ENCODE results near the gene MYO19.
"Not testable (repeated sequence)": the region's sequence is repeated elsewhere in the genome, so short reads cannot be mapped to it uniquely, and the experiment has no call there.

MYO19 gene

DNA sequence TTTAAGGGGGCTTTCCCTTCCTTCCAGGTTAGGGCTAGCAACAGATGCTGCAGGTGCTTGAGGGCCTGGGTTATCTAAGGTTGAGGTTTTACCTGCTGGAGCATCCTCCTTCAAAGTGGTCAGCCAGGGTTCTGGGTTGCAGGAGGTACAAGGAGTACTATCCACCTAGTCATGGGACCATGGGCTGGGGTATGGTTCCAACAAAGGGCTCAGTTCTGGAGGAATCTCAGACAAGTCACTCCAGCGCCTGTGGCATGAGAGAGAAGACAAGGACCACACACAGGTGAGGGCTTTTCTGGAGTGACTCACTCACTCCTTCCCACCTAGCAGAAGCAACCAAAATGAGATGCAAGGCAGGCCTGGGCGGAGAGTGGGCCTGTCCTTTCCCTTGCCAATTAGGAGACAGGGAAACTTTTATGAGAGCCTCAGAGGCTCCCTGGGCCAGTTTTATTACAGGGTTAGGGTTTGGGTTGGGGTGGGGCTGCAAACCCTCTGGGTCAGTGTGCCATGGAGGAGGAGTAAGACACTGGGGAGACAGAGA, 2.2 kb downstream of the MYO19 start:
- no peak for DNase-seq

DNA sequence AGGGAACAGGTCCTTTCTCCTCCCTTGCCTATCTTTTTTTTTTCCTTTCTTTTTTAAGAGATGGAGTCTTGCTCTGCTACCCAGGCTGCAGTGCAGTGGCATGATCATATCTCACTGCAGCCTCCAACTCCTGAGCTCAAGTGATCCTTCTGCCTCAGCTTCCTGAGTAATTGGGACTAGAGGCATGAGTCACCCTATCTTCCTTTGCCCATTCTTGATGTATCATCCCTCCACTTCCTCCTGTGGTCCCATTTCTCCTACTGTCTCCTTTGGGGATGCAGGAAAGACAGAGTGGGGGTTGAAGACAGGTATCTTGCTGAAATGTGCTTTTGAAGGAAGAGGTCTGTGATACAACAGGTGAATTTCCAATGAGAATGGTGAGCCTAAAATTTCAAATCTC, 5.5 kb downstream of the MYO19 start:
- DNase-seq, result no peak

DNA sequence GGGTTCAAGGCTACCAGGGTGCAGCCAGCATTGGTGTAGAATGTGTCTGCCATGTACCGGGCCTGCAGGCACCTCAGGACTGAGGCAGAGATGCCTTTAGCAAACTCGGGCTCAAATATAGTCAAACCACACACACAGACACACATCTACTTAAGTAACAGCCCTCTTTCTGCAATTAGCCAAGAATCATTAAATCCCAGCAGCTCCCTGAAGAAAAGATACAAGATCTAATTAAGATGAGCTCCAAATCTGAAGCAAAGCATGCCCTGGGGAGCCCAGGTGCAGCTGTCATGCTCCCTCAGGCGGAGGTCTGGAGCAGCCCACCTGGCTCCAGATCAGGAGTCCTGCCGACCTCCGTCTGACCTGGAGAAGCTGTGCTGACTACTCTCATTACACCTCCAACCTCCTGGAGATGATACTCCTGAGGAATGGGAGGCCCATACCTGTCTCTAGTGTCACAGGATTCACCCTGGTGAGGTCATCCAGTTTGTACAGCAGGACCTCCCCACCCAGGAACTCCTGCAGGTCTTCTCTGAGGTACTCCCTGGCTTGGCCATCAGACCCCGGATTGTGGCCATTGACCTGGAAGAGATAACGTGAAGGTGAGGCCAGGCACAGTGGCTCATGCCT, 6.9 kb downstream of the MYO19 start:
- no peak for DNase-seq

DNA sequence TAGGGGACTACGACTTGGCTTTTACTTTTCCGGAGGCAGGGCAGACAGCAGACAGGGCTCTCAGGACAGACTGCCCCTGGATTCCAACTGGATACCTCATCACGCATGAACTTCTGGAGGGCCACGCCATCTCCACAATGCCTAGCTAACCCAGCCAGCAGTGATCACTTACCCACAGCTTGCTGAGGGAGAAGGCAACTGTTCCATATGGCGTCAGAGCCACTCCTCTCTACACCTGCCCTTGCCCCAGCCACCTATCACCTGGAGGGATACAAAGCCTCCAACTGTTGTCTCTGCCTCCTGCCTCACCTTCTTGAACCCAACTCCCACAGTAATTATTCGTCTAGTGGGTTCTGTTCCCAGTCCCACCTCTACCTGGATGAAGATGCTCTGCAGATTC, 8.8 kb downstream of the MYO19 start:
- no peak for DNase-seq

DNA sequence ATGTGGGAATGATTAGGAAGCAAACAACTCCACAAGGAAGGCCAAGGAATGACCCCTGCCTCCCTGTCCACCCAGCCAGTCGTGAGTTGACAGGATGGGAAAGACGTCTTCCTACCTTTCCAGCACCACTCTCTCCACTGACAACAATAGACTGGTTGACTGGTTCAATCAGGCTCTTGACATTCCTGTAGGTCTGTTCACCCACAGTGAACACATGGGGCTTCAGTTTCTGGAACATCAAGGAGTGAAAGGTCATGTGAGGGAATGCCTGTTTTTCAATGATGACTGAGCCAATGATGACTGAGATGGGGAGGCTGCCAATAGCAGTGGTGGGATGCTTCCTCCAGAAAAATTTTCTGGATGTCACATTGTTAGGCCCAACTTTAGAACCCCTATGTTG, 9.6 kb downstream of the MYO19 start:
- no peak for DNase-seq

DNA sequence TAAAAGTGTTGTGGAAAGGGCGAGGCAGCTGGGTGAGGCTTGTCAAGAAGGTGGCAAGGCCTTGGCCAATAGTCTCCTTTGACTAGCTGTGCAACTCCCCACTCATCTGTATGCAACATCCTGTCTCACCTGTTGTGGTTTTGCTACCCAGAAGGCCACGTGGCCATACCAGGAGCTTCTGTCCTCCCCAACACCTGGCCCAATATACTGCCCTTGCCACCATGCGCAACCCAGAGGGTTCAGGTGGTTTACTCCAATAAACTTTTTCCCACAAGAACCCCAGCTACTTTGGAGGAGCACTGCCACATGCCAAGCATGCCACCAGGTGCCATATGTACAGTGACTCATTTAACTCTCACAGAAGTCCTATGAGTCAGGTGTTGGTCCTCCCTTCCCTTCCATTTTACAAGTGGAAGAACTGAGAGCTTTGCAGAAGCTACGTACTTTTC, 10.2 kb downstream of the MYO19 start:
- DNase-seq, result no peak

DNA sequence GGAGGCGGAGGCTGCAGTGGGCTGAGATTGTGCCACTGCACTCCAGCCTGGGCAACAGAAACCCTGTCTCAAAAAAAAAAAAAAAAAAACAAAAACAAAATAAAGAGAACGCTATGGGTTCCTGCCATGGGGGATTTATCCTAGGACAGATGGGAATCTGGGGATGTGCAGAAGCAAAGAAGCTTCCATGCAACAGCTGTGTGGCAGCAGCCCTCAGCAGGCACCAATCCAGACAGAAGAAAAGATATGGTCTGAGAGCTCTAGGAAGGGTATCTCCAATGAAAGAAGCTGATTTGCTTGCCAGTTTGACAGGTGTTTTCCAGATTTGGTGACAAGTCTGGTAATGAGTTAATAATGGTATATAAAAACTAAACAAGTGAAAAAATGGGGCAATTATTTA, 11.6 kb downstream of the MYO19 start:
- DNase-seq, result no peak

DNA sequence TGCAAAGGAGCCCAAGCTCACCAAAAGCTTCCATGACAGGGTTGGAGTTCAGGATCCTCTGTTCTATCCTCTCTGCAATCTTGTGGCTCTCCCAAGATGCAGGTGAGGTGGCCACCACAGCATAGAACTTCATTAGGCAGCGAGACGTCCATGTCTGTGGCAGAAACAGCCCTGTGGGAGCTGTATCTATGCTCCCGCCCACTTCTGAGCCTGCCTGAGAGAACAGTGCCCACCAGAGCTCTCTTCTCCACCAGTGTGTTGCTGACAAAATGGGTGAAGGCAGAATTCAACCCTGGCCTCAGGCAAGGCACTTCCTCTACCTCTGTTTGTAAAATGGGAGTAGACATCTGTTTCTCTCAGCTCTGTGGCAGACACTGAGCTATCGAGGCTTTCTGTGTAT, 18.8 kb downstream of the MYO19 start:
- DNase-seq, result no peak

DNA sequence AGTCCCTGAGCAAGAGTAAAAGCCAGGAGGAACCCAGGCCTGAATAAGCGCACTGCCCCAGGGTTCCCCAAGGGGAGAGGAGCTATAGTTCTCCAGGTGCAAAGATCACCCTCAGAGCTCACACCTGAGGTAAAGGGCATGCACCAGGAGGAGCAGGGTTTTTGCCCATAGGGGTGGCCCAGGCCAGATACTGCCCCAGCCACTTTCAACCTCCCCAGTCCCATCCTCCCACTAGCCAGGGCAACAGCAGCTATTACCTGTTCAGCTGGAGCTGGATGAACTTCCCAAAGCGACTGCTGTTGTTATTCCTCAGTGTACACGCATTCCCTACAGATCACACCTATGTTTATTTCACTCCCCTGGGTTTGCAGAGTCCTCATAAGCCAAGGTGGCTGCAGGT, 19.8 kb downstream of the MYO19 start:
- DNase-seq, result no peak

DNA sequence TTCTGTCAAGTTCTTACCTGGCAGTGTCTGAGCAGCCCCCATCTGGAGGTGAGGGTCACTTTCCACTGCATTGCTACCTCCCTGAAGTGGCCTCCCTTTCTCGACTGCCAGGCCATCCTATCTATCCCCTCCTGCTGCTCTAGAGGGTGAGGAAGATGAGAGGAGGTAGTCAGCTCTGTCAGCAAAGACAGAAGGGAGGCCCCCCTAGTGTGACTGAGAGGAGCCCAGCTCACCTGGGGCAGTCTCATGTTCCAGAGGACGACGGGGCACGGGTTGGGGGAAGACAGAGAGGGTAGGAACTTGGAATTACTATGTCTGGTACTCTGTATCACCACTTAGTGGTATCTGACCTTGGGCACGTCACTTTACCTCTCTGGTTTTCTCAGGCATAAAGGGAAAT, 22.0 kb downstream of the MYO19 start:
- DNase-seq, result no peak

DNA sequence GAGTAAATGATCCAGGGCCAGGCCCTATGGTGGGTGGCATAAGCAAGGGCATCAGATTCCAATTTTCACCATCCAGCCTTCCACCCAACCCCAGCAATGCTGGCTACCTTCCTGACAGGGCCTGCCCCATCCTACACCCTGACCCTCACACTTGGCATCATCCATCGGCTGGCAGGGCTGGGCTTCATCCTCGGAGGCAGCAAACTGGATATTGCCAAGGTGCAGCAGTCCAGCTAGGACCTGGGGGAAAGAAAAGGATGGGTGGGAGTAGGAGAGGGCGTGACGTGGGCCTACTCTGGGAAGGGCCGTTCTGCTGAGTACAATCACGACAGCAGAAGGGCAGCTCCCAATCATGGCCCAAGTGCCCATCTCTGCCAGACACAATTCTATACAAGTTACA, 23.5 kb downstream of the MYO19 start:
- DNase-seq, result no peak

DNA sequence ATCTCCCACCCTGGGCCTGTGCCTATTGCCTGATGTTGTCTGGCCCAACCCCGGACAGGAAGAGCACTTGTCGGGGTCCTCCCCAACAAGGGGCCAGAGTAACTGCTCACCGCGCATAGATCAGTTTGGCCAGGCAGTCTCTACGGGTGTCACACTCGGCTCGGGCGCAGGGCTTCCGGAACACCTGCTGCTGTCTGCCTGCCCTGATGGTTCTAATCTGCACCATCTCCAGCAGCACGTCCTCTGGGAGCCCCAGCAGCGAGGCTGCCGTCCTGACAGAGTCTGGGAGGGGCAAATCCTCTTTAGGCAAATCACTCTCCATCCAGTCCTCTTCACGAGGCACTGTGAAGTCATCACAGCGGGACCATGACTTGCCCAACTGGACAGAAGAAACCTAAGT, 24.0 kb downstream of the MYO19 start:
- no peak for DNase-seq

DNA sequence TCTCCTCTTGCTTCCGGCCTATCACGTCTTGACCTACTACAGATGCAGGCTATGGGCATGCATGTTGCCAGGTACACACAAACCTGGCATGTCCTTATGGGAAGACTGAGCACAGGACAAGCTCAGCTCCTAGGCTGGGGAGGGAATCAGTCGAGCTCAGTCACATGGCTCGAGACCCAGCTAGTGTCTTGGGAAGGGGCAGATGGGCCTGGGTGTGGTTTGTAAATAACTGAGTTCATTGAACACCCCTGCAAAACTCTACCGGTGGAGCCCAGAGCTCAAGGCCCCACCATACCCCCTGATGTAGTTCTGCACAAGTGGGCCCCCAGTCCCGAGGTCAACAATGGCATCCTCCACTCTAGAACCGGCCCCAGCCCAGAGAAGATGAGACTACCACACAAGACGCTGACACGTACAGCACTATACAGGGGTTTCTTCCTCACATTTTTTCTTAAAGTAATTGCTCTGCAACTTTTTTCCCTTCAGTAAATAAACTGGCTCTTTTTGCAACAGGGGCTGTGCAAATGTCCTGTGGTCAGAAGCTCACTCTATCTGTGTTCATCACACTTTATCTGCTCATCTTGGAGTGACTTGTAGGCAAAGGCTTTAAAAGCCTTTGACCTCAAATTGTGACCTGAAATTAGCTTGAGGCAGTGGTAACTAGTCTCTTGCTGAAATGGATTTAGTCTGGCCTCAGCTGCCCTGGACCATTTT, 25.2 kb downstream of the MYO19 start:
- no peak for DNase-seq

DNA sequence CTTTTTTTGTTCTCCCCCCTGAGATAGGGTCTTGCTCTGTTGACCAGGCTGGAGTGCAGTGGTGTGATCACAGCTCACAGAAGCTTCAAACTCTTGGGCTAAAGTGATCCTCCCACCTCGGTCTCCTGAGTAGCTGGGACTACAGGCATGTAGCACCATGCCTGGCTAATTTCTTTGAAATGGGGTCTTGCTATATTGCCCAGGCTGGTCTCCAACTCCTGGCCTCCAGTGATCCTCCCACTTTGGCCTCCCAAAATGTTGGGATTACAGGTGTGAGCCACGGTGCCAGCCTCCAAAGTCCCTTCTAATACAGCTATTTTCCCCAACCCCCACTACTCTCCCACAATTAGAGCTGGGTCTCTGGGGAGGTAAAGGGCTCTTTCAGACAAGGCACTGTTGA, 26.2 kb downstream of the MYO19 start:
- not testable (repeated sequence) for DNase-seq

DNA sequence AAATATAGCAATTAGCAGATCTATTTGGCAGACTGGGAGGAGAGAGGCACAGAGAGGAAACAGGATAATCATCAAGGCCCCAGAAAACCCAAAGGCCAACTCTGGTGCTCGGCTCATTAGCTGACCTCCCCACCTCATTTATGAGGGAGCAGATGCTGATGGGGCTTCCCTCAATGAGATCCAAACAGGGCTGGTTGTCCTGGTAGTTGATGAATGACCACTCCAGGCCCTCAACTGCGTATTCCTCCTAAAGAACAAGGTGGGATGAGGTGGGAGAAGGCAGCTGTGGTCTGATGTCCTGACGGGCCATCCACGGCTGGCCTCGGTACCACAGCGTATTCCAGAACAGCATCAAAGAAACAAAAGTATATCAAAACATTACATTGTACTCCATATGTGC, 27.4 kb downstream of the MYO19 start:
- DNase-seq, result no peak

DNA sequence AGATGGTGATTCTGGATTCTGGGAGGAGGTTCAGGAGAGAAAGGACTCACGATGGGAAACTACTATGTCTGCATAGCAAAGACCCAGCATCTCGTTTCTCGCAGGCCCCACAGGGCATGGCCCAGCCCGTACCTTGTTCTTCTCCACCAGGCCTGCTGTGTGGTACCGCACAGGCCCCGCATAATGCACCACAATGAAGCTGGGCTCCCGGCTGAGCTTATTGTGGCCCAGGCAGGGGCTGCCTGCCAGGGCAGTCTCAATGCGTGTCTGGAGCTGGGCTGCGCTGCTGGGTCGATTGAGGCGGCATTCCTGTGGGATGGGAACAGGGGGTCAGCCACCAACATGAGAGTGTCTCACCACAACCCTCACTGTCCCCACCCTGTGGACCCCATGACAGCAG, 27.8 kb downstream of the MYO19 start:
- no peak for DNase-seq

DNA sequence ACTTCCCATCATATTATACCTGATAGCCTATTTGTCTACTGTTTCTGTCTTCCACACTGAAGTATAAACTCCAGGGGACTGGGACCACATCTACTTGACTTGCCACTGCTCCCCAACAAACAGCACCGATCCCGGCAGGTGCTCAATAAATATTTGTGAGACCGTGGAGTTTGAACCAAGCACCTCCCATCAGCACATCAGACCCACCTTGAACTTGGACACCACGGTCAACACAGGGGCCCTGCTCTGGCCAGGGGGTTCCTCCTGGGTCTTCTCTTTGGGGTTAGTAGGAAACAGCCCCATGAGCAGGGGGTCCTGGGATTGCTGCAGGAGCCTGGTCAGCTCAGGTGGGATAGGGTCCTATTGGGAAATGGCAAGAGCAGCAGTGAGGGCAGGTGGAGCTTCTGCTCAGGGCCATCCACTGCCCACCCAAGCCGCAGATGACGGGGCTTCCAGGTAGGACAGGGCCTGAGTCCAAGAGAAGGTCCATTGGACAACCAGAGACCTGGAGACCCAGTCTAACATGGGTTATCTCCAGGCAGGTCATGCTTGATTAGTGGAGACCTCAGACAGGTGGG, 28.3 kb downstream of the MYO19 start:
- no peak for DNase-seq

DNA sequence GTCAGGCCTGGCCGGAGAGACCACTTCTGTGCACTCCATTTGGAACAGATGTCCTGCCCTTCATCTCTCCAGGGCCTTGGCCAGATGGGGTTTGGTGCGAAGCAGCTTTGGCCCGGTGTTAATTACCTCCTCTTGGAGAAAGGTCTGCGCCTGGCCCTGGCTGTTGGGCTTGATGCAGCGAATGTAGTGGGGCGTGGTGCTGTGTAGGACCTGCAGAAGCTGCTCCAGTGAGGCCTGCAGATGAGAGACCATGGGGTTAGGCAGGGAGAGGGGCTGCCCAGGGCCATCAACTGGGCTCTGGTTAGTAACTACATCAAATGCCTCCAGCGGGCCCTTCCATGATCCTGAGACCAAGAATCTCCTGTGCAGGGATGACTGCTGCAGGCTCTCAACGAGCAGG, 29.5 kb downstream of the MYO19 start:
- DNase-seq, result no peak

DNA sequence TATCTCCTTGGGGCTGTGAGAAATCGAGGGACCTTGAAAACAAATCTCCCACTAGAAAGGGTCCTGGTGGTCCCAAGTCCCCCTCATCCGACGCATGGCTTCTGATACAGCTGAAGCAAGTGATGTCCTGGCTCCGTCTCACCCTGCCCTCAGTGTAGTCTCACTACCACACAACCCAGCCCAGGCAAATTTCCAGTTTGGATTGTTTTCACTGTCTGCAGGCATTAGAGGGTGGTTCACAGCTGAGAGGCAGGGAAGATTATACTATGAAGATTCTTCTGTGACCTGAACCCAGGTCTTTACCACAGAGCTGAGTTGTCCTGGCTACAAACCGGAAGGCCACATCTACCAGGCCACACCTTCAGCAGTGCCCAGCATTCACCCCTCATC, 30.5 kb downstream of the MYO19 start:
- DNase-seq, result no peak

DNA sequence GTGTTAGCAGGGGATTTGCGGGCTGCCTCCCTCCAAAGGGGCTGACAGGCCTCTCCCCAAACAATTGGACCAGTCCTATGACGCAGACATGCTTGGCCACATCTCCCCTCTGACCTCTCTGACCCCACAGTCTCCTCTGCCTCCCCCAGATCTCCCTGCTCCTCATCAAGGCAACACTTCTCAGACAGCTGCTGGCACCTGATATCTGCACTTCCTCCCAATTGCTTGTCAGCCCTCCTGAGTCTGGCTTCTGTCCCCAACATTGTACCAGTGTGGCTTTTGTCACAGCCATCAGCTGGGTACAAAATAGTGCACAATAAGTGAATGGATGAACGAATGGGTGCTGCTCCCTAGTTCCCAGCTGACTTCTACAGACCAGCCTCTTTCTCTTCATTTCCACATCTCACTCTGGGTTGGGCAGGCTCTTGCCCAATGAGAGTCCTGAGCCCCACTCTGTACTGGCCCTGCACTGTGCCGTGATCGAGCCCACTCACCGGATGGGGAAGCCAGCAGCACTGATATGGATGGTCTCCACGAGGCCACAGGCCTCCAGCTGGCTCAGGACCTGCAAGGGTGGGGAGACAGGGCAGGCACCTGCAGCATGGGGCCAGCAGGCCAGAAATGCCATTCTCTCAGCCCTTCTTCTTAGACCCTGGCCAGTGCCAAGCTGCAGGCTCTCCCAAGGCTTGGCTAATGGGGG, 31.1 kb downstream of the MYO19 start:
- DNase-seq, result no peak

DNA sequence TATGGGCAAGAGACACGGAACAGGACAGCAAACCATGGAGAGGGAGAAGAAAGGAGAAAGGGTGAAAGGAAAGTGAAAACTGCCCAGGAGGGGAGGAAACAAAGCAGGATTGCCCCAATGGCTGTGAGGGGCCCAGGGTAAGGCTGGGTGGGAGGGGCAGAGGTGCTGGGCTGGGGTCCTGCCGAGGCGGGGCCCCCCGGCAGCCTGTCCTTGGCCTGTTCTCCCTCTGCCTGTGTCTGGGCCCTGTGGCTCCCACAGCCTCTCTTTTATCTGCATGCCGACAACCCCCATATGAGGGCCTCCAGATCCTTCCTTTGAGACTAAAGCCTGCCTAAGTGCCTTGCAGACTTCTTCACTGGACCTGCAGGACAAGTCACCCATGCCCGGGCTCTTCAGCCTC, 32.7 kb downstream of the MYO19 start:
- no peak for DNase-seq

DNA sequence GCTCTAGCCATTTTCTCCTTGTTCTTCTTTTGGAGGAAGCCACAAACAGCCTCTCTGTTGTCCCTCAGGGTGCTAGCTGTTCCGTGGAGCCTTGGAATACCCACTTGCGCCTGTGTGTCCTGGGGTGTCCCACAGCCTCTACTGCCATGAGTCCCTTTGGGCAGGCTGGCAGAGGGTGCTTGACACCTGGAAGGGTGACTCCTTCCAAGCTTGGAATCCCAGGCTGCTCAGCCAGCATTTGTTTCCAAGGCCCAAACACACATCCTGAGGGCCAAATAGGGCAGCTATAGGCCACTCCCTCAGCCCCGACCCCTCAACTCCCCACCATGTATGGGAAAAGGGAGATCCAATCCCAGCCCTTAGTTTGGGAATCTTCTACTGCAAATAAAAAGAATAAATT, 33.3 kb downstream of the MYO19 start:
- DNase-seq, result no peak

DNA sequence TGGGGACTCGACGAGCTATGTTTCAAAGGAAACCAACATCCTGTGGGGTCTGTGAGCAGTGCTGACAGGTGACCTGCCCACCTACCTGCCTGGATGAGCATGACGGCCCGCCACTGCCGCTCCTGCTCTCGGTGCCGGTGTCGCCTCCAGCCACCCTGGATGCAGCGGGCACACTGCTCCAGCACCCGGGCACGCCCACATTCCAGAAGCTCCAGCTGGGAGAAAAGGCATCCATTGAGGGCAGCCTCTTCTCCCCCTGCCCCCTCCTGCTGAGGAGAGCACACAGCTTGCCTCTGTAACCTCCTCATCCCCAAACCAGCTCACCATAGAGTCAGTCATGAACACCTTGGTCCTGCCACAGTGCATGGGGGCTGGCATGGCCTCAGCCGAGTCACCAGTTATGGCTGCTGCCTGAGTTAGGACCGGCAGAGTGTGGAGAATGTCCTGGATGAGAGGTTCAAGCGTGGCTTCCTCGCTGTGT, 33.9 kb downstream of the MYO19 start:
- no peak for DNase-seq

Data from NCI-H187 (cell line).